ENCODE data around the gene RGP1.

The RGP1 gene

GRCh38 chr9:35748242-35748857 is 737 bp upstream of the RGP1 start:
- no peak for FAIRE-seq

DNA sequence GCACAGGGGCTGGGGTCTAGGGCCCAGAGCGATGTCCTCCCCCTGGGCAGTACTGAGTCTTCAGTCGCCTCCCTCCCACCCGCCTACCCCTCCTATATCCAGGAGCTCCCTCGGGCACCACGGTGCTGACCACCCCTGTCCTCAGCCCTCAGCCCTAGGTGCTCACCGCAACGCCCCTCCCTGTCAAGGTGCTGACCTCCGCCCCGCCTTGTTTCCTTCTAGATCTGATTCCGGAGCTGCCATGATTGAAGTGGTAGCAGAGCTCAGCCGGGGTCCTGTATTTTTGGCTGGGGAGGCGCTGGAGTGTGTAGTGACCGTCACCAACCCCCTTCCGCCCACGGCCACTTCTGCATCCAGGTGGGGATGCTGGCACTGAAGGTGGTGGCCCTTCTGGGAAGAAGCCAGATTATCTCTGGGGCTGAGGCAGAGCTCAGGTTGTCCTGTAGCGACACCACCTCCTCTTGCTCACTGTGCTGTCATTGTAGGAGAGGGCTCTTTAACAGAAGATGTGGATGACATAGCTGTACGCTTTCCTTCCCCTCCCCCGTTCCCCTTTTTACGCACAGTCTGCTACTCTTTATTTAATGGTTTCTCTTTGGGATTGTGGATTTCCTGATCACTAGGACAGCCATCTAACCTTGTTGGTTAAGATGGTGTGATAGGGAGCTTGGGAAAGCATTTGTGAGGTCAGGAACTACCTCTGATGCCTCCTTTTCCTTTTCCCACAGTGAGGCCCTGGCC is 598 bp downstream of the RGP1 start:
- no peak for FAIRE-seq

DNA sequence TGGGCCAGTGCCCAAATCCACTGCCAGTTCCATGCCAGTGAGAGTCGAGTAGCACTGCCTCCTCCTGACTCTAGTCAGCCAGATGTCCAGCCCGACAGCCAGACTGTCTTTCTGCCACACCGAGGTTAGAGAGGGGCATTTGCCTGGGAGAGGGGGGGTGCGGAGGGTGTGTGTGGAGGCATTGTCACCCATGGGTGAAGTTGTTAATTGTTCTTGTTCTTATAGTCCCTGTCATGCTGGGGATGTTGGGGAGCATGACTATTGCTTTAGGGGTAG is 1.1 kb downstream of the RGP1 start:
- FAIRE-seq: no peak

DNA sequence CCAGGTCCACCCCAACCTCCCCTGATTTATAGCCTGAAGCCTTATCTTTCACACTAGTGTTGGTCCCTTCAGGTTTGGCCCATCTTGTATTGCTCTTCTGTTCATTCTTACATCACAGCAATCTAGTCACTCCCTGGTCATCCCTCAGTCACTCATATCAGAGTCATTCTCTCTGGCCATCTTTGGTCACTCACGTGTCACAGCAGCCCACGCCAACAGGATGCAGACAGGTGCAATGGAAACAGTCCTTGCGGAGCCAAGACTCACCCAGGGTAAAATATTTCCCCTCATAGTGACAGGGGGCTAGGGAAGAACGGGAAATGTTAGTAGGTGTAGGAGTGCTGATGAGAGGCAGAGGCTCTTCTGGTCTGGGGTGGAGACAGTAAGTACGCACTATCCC is 4.4 kb downstream of the RGP1 start:
- no peak for FAIRE-seq

DNA sequence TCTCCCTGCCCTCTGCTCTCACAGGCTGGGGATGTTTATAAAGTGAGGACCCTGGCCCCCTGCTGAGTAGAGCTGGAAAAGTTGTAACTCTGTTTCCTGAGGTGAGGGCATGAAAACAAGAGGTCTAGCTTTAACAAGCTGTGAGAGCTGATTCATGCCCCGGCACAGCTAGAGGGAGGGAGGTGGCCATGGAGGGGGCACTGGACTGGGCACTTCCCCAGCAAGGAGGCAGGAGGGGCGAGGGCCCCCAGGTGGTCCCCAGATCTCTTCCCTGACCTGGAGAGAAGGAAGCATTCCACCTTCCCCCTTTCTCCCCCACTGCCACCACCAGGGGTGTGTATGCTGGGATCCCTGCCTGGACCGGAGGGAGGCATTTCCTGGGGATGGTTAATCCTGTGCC is 5.2 kb downstream of the RGP1 start, which contains the start of gene MSMP:
Gene MSMP, minus strand, starts transcription at position 13 of the 400 bp plus-strand sequence. CDS start 147 bp downstream, outside the sequence.
- no peak for FAIRE-seq

DNA sequence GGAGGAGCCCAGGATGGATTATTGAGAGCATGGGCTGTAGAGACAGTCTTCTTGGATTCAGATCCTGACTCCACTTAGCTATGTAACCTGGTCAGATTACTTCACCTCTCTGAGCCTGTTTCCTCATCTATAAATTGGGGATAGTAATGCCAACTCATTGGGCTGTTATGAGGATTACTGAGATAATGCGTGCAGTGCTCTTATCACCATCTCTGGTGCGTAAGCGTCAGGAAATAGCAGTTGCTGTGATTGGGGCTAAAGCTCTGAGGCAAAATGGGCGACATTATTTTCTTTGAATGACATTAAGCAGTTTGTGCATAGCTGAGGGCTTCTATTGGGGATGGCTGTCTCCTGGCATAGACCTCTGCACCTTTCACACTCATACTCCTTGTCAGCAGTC is 6.0 kb downstream of the RGP1 start:
- FAIRE-seq: no peak

GRCh38 chr9:35756275-35757225 is 7.5 kb downstream of the RGP1 start:
- FAIRE-seq: no peak

GRCh38 chr9:35757226-35757891 is 8.3 kb downstream of the RGP1 start:
- no peak for FAIRE-seq

DNA sequence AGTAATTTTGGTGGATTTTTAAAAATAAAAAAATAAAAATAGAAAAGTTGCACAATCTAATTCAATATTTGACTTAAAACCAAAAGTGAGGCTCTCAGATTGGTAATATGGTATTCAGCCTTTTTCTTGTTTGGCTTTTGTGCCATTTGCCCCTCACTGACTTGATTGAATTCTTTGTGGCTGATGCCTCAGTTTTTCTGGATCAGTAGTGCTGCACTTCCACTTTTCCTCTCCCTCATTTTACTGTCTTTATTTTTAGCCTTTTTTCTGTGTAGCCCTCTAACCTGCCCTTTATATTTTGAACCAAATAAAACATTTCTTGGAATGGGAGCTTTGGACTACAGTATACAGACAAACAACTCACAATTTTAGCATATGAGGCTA is 8.8 kb downstream of the RGP1 start:
- no peak for FAIRE-seq

DNA sequence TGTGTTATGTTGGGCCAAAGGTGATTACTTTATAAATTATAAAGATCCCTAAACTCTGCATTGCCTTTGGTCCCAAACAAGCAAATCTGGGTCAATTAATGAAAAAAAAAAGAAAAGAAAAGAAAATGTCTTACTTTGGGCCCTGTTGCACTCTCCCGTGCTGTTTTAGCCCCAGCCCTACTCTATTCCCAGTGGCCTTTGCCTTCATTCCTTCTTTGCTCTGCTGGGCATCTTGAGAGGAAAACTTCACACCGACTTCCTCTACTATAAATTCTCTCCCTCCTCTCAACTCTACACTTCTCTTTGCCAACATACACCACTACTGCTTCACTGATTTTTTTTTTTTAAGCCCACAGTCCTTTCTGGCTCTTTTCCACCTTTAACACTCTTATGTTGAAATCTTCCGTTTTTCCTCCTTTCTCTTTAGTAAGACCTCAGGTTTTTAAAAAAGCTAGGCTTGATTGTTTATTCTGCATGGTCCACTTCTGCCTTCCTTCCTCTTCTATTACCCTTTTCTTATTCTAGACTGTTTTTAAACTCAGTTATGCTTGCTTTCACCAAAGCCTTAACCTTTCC is 9.5 kb downstream of the RGP1 start:
- no peak for FAIRE-seq

DNA sequence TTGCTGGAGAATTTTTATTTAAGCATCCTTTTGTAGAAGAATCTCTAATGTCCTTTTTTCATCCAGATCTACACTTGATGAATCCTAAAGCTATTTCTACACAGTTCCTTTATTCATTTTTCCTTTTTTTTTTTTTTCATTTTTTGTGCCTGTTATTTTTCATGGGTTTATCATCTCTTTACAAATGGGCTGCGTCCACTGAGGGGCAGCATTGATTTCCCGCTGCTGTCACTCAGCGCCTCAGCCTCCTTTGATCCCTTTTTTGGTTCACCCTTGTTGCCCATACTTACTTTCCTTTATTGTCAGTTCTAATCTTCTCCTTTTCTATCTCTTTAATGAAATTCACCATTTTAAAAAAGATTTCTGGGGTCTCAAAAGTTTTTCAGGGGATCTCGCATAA is 10.7 kb downstream of the RGP1 start:
- FAIRE-seq: no peak

GRCh38 chr9:35760651-35761050 is 11.6 kb downstream of the RGP1 start:
- FAIRE-seq: no peak

- no peak for FAIRE-seq
Observed at GRCh38 chr9:35763181-35763580, 14.1 kb downstream of the RGP1 start.

DNA sequence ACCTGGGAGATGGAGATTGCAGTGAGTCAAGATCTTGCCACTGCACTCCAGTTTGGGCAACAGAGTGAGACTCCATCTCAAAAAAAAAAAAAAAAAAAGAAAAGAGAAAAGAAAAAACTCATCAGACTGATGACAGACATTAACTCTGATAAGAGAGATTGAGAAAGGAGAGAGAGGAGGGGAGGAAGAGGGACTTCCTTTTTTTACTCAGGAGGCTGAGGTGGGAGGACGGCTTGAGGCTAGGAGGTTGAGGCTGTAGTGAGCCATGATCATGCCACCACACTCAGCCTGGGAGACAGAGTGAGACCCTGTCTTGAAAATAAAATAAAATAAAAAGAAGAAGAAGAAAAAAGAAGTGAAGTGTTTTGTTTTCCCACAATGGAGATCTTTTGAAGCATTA is 14.7 kb downstream of the RGP1 start:
- no peak for FAIRE-seq

GRCh38 chr9:35766997-35767396 is 17.9 kb downstream of the RGP1 start:
- FAIRE-seq: no peak

DNA sequence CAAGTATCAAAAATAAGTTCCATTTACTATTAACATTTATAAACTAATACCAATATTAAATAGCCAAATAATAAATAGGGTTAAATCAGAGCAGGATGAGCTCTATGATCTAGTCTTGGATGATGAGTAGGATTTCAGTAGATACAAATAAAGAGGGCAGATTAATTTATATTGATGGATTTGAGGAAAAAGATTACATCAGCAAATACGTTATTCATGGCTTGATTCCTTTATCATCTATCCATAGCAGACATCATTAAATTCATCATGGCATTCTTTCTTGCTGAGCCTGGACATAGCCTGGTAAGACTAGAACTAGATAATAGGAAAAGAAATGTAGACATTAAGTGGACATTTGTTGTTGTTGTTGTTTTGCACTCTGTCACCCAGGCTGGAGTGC is 18.4 kb downstream of the RGP1 start:
- no peak for FAIRE-seq

DNA sequence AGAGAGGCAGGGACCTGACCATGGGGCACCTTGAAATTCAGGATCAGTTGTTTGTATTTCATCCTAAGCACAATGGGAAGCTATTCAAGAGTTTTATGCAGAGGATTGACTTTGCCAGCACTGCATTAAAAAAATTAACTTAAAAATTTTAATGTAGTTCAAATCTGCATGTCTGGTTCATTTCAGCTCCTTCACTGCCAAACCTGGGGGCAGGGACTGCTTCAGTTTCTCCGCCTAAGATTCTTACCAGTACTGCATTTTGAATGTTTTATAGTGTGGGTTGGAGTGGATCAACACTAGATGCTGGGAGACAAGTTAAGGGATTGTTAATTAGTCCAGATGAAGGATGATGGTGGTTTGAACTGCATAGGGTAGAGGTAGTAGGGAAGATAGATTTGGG is 20.7 kb downstream of the RGP1 start:
- no peak for FAIRE-seq

DNA sequence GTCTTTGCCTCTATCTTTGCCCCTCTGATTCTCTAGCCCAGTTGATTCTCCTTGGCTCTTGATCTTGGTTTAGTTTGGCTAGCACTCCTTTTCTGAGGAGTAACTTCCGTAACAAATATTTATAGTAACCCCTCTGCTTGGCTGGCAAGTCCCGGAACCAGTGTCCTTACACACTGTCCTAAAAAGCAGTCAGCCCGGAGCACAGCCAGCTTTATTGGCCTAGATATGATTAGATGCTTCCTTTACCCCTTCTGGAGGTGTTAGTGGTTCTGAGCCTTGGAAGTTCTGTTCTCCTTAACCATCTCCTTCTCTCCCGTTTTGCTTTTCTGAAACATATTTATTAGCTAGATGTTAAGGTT is 22.0 kb downstream of the RGP1 start:
- FAIRE-seq: no peak

DNA sequence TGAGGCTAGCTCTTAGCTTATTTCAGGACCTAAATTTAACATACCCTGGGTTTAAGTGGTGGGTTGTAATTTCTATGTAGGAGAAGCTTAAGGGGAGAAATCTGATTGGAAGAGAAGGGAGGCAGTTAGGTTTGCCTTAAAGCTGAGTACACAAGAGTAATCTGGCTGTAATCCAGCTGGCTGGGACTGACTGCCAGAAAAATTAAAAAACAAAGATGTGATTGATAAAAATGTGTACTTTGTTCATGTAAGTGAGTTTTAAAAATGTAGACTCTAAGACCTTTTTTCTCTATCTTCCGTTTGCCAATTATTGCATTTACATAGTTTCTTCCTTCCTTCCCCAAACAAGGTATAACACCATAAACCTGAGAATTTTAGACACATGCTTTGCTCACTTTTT is 22.4 kb downstream of the RGP1 start:
- no peak for FAIRE-seq

GRCh38 chr9:35771943-35772342 is 22.9 kb downstream of the RGP1 start:
- FAIRE-seq: no peak

- FAIRE-seq: no peak
Observed at GRCh38 chr9:35774907-35775635, 26.0 kb downstream of the RGP1 start.

DNA sequence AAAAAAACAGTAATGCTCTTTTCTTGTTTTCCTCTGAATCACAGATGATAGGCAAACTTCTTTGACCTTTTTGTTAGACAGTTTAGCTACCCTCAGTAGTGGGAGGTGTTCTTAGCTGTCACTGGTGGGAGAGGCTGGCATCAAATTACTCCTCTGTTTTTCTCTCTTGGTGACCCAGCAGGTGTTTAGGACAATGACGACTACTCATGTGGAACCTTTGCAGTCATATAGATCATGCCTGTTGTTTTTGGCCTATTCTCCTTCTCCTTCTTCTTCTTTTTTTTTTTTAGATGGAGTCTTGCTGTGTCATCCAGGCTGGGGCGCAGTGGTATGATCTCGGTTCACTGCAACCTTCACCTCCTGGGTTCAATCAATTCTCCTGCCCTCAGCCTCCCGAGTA is 26.9 kb downstream of the RGP1 start:
- FAIRE-seq: no peak

All from TTC549 (cell line).